PC-3 (cell line): ENCODE measurements around the gene GPRC5C.

Source experiments
- EZH2 ChIP-seq: fragments of 300-600 bp; sonication (generic); IDR thresholded peaks from one replicate; pipeline ENCODE4 v1.6.1; 2017; ENCODE audit warnings: antibody characterized with exemption, mild to moderate bottlenecking, low read length; ENCODE audit not compliant: unreplicated experiment
- EZH2phosphoT487 ChIP-seq: fragments of 300-600 bp; sonication (generic); IDR thresholded peaks from 2 replicates; pipeline ENCODE4 v1.6.1; 2018; ENCODE audit warnings: mild to moderate bottlenecking, antibody characterized with exemption, low read length, borderline replicate concordance
- TF ChIP-seq, protein P1 (sequence below): fragments of 300-600 bp; sonication (generic); conservative IDR thresholded peaks from 2 replicates; pipeline ENCODE4 v1.5.1; 2017; ENCODE audit warnings: antibody characterized with exemption, low read depth, mild to moderate bottlenecking, low read length

DNA sequence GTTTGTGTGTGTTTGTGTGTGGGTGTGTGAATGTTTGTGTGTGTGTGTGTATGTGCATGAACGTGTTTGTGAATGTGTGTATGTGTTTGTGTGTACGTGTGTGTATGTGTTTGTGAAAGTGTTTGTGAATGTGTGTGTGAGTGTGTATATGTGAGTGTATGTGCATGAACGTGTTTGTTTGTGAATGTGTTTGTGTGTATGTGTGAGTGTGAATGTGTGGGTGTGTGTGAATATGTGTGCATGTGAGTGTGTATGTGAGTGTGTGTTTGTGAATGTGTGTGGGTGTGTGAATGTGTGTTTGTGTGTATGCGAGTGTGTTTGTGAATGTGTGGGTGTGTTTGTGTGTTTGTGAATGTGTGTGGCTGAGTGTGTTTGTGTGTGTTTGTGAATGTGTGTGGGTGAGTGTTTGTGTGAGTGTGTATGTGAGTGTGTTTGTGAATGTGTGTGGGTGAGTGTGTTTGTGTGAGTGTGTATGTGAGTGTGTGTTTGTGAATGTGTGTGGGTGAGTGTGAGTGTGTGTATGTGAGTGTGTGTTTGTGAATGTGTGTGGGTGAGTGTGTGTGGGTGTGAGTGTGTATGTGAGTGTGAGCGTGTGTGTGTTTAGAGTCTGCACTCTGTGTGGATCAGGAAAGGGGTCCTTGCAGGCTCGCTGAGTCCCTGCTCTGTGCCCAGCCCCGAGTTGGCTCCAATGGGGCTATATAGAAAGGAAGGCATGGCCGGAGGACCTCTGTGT is 33.7 kb downstream of the GPRC5C start:
- TF ChIP-seq, protein P1, sequence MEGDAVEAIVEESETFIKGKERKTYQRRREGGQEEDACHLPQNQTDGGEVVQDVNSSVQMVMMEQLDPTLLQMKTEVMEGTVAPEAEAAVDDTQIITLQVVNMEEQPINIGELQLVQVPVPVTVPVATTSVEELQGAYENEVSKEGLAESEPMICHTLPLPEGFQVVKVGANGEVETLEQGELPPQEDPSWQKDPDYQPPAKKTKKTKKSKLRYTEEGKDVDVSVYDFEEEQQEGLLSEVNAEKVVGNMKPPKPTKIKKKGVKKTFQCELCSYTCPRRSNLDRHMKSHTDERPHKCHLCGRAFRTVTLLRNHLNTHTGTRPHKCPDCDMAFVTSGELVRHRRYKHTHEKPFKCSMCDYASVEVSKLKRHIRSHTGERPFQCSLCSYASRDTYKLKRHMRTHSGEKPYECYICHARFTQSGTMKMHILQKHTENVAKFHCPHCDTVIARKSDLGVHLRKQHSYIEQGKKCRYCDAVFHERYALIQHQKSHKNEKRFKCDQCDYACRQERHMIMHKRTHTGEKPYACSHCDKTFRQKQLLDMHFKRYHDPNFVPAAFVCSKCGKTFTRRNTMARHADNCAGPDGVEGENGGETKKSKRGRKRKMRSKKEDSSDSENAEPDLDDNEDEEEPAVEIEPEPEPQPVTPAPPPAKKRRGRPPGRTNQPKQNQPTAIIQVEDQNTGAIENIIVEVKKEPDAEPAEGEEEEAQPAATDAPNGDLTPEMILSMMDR, result no peak
- TF ChIP-seq EZH2phosphoT487, result no peak
- no peak for TF ChIP-seq EZH2
